ENCODE measurements around the gene POC1B. TPM values are rescaled to one million over a fixed set of nuclear protein-coding genes. Genes with fewer than 3 reads are reported as not detected.

POC1B gene
- total RNA-seq, 4 donors from 2014 or later, result 22.7 to 38.7 (median 25.1) TPM

GRCh38 chr12:89468648-89469326 lies 57.1 kb downstream of the POC1B start:
- no peak overlapping the region for H3K4me3 ChIP-seq
- no peaks in the 10 kb centered on the region for H3K9me3 ChIP-seq
- 78 to 90% methylated on average over 4 of the region's 4 CpGs for WGBS, 2 donors
- no peaks in the 10 kb centered on the region for H3K27me3 ChIP-seq
- no peak for TF ChIP-seq EP300 (IDR thresholded peaks at IDR 0.05)
- TF ChIP-seq CTCF (IDR thresholded peaks at IDR 0.05), result no peak
- no peak for TF ChIP-seq POLR2A (IDR thresholded peaks at IDR 0.05)
- H3K27ac ChIP-seq, result peak overlapping the region in 1 of 4 donors; percentile 28
- peaks cover 0 to 4% (median 0%) of the 10 kb centered on the region in 3 donors for H3K36me3 ChIP-seq
- DNase-seq (ENCODE audit: low spot score in 2 of 2), result no peak
- H3K4me1 ChIP-seq, result peaks cover 0 to 13% (median 0%) of the 10 kb centered on the region in 4 donors

GRCh38 chr12:89468017-89468416 lies 57.8 kb downstream of the POC1B start:
- Histone ChIP-seq H3K36me3 (peaks cover 0 to 4% (median 0%) of the 10 kb centered on the region in 3 donors), H3K27ac (no peak overlapping the region), H3K9me3 (no peaks in the 10 kb centered on the region), H3K27me3 (no peaks in the 10 kb centered on the region), H3K4me1 (peaks cover 0 to 11% (median 0%) of the 10 kb centered on the region in 4 donors), H3K4me3 (no peak overlapping the region)
- 66 to 70% methylated on average over 1 of the region's 1 CpG for WGBS, 2 donors
- DNase-seq (ENCODE audit: low spot score in 2 of 2), result no peak
- TF ChIP-seq POLR2A (IDR thresholded peaks at IDR 0.05) (no peak), EP300 (IDR thresholded peaks at IDR 0.05) (no peak), CTCF (IDR thresholded peaks at IDR 0.05) (no peak)

GRCh38 chr12:89464974-89465592 lies 60.8 kb downstream of the POC1B start:
- Histone ChIP-seq H3K4me1 (peaks cover 0 to 22% (median 3%) of the 10 kb centered on the region in 4 donors), H3K36me3 (peaks cover 0 to 4% (median 0%) of the 10 kb centered on the region in 3 donors), H3K27me3 (no peaks in the 10 kb centered on the region), H3K27ac (no peak overlapping the region), H3K9me3 (no peaks in the 10 kb centered on the region), H3K4me3 (no peak overlapping the region)
- 54 to 57% methylated on average over 4 of the region's 4 CpGs for WGBS, 2 donors
- DNase-seq (ENCODE audit: low spot score in 2 of 2), result no peak
- TF ChIP-seq POLR2A (IDR thresholded peaks at IDR 0.05), result no peak
- TF ChIP-seq EP300 (IDR thresholded peaks at IDR 0.05), result no peak
- TF ChIP-seq CTCF (IDR thresholded peaks at IDR 0.05), result no peak

GRCh38 chr12:89461649-89462612 lies 63.9 kb downstream of the POC1B start:
- WGBS, 2 donors, result 17 to 18% methylated on average over 6 of the region's 6 CpGs
- Histone ChIP-seq H3K27ac (peak overlapping the region in 2 of 4 donors; percentile 32 to 64), H3K36me3 (no peaks in the 10 kb centered on the region), H3K4me3 (peak overlapping the region in 1 of 4 donors; percentile 28), H3K27me3 (no peaks in the 10 kb centered on the region), H3K9me3 (no peaks in the 10 kb centered on the region), H3K4me1 (peaks cover 0 to 22% (median 3%) of the 10 kb centered on the region in 4 donors)
- TF ChIP-seq EP300 (IDR thresholded peaks at IDR 0.05) (no peak), CTCF (IDR thresholded peaks at IDR 0.05) (peak; percentile 35 to 83 (median 58)), POLR2A (IDR thresholded peaks at IDR 0.05) (no peak)
- DNase-seq (ENCODE audit: low spot score in 2 of 2), result no peak
